Ovary (tissue), 9 donors: Measurements from ENCODE around the gene ADK. TPM values are rescaled to one million over a fixed set of nuclear protein-coding genes. Genes with fewer than 3 reads are reported as not detected.

ENCODE experiments used
- DNase-seq, 5 donors: peaks; one replicate each; pipeline ENCODE4 v3.0.0-alpha.2; 2019 to 2020
- H3K27ac ChIP-seq, 2 donors: fragments of 200-600 bp; one replicate each; pipeline versions ENCODE4 v1.5.1 to v1.8.0; 2019 to 2022
- H3K27me3 ChIP-seq: fragments of 200-600 bp; one replicate; pipeline ENCODE4 v1.8.0; 2022
- H3K36me3 ChIP-seq: fragments of 200-600 bp; sonication (generic); one replicate; pipeline ENCODE4 v1.5.1; 2019
- H3K4me1 ChIP-seq: one replicate; pipeline ENCODE4 v1.8.1; 2013; ENCODE audit warnings: mild to moderate bottlenecking, moderate library complexity; ENCODE audit not compliant: insufficient read depth
- H3K4me3 ChIP-seq: fragments of 200-600 bp; sonication (generic); one replicate; pipeline ENCODE4 v1.5.1; 2017
- H3K9me3 ChIP-seq, 2 donors: fragments of 200-600 bp in 1 of 2; sonication (generic) in 1 of 2; one replicate each; pipeline versions ENCODE4 v1.5.1 to v1.8.1; 2013 to 2019; ENCODE audit warnings: mild to moderate bottlenecking in 1 of 2, moderate library complexity in 1 of 2
- CTCF ChIP-seq, 3 donors: fragments of 450-650 bp in 2 of 3; fragments of 200-600 bp in 1 of 3; IDR thresholded peaks; one replicate each; pipeline versions ENCODE4 v1.5.1 to v1.8.0; 2016 to 2022; ENCODE audit warnings: antibody characterized with exemption in 3 of 3, mild to moderate bottlenecking in 1 of 3
- EP300 ChIP-seq: sonication (generic); formaldehyde crosslinking; IDR thresholded peaks from one replicate; pipeline ENCODE4 v1.6.1; 2017; ENCODE audit warnings: antibody characterized with exemption
- POLR2A ChIP-seq: fragments of 450-650 bp; IDR thresholded peaks from one replicate; pipeline ENCODE4 v1.6.1; 2017; ENCODE audit warnings: antibody characterized with exemption, mild to moderate bottlenecking, moderate library complexity
- WGBS, 3 donors: extraction: QIAGEN DNeasy Blood & Tissue Kit in 1 of 3; methylation state at CpG; one replicate each; pipeline versions ENCODE4 v1.1.5 to v1.1.7; 2013 to 2017; 5-methylcytosine and 5-hydroxymethylcytosine counted together
- intact Hi-C, 4 donors: fragments of 100-400 bp; cut with DNase I; formaldehyde crosslinking; loops; one replicate each; pipeline versions ENCODE4 v1.11.0 to v1.15.1; 2022 to 2023
- polyA plus RNA-seq, 2 donors: library from polyadenylated mRNA; stranded (reverse); fragments of 200-250 nt in 1 of 2; fragments of 350-450 nt in 1 of 2; fragmentation: Illumina TruSeq in 1 of 2; extraction: RNeasy Lipid Tissue Mini Kit (QIAGEN cat#74804) in 1 of 2; gene quantifications; one replicate each; pipeline ENCODE4 v1.2.3, GENCODE V29; 2013 to 2014
- total RNA-seq, 7 donors: library from RNA; depleted of rRNA in 2 of 7; stranded (reverse); fragments of >200 nt in 2 of 7; fragmentation: NEBNext Ultra II Directional in 3 of 7; extraction: Animal tissue kit (Norgen Biotek cat#: 25700) in 3 of 7; gene quantifications; one replicate each; pipeline versions ENCODE4 v1.1.0 to v1.2.4, GENCODE V29; 2016 to 2023
- donor health status: DM: no; HTN: no; CAD: no; lungs with moderate emphysema.
- donor health status: DM: no; HTN: no; CAD: no.
- donor health status: Bipolar disorder and iron deficiency.
- donor health status: DM: yes; HTN: yes; CAD: no.
- donor health status: DM: no; HTN: no; CAD: no.
- donor health status: DM: yes; HTN: yes; CAD: no.

The ADK gene
- total and polyA plus RNA-seq, 9 donors: 9.4 to 20.4 (median 12.2) TPM

- H3K27me3 ChIP-seq: no peaks in the 10 kb centered on the region
- 92 to 96% (median 94%) methylated on average over 2 of the region's 2 CpGs for WGBS, 3 donors
- TF ChIP-seq CTCF (IDR thresholded peaks at IDR 0.05) (peak in 1 of 3 donors; percentile 13), EP300 (no peak)
- DNase-seq: no peak
- H3K4me3 ChIP-seq: no peak overlapping the region
- intact Hi-C loops: no loop called here
- no peak overlapping the region for H3K27ac ChIP-seq
- H3K9me3 ChIP-seq: no peaks in the 10 kb centered on the region
- H3K4me1 ChIP-seq: no peaks in the 10 kb centered on the region
- no peaks in the 10 kb centered on the region for H3K36me3 ChIP-seq
Observed at GRCh38 chr10:74419958-74420375, 268.9 kb downstream of the ADK start.

DNA sequence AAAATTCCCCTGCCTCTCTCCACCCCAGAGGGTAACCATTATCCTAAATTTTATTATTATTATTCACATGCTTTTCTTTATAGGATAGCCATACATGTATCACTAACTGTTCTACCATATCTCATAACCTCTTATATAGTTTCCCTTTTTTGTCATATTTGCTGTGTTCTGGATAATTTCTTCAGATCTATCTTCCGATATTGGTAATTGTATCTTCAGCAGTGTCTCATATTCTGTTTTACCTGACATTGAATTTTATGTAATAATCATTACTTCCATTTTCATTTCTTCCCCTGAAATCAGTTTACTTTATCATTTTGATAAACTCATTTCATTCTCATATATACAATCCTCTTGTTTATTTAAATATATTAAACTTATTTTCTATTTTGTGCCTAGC, 273.5 kb downstream of the ADK start:
- H3K36me3 ChIP-seq: no peaks in the 10 kb centered on the region
- no peak overlapping the region for H3K27ac ChIP-seq
- H3K4me1 ChIP-seq: no peaks in the 10 kb centered on the region
- intact Hi-C loops: no loop called here
- 95 to 100% (median 98%) methylated on average over 1 of the region's 1 CpG for WGBS, 3 donors
- DNase-seq: no peak
- H3K4me3 ChIP-seq: no peak overlapping the region
- TF ChIP-seq EP300: no peak
- TF ChIP-seq POLR2A: no peak
- TF ChIP-seq CTCF (IDR thresholded peaks at IDR 0.05): no peak
- no peaks in the 10 kb centered on the region for H3K9me3 ChIP-seq
- no peaks in the 10 kb centered on the region for H3K27me3 ChIP-seq

DNA sequence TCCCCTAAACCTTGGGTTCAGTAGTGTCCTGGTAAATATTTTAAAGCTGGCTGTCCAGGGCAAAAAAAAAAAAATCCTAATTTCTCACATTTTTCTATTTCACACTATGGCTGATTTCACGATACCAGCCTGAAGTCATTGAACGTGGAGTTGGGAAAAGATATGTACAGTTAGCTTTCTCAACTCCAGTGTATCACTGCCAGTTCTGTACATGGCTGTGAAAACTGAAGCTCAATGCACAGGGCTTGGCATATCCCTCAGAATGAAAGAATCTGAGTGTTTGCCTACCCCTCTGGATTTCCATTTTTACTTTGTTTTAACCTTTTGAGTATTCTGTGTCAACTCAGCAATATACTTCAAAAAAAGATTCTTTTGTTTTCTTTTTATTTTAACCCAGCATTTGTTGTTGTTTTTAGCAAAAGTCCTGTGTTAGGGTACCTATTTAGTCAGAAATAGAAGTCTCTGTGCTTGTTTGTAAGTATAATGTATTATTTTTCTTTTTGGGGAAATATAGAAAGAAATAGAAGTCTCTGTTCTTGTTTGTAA, 274.5 kb downstream of the ADK start:
- TF ChIP-seq EP300 (no peak), POLR2A (no peak), CTCF (IDR thresholded peaks at IDR 0.05) (no peak)
- Histone ChIP-seq H3K27ac (no peak overlapping the region), H3K9me3 (no peaks in the 10 kb centered on the region), H3K27me3 (no peaks in the 10 kb centered on the region), H3K4me3 (no peak overlapping the region), H3K4me1 (no peaks in the 10 kb centered on the region), H3K36me3 (no peaks in the 10 kb centered on the region)
- DNase-seq: no peak
- intact Hi-C loops: no loop called here
- 94 to 96% (median 95%) methylated on average over 2 of the region's 2 CpGs for WGBS, 3 donors

DNA sequence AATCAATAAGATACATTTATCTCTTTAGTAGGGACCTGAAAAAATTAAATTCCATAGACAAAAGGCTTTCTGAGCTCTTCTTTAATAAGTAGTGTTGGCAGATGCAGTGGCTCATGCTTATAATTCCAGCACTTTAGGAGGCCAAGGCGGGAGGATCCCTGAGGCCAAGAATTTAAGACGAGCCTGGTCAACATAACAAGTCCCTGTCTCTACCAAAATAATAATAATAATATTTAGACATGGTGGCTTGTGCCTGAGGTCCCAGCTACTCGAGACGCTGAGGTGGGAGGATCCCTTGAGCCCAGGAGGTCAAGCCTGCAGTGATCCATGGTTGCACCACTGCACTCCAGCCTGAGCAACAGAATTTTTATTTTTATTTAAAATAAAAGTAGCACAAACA, 280.8 kb downstream of the ADK start:
- Histone ChIP-seq H3K27me3 (no peaks in the 10 kb centered on the region), H3K9me3 (no peaks in the 10 kb centered on the region), H3K4me1 (no peaks in the 10 kb centered on the region), H3K36me3 (no peaks in the 10 kb centered on the region), H3K27ac (no peak overlapping the region), H3K4me3 (no peak overlapping the region)
- intact Hi-C loops: no loop called here
- TF ChIP-seq POLR2A: no peak
- DNase-seq: no peak
- WGBS, 3 donors: 87 to 92% (median 90%) methylated on average over 4 of the region's 4 CpGs

GRCh38 chr10:74432841-74433594, 282.0 kb downstream of the ADK start:
- no peak for DNase-seq
- Histone ChIP-seq H3K9me3 (no peaks in the 10 kb centered on the region), H3K4me3 (no peak overlapping the region), H3K27ac (no peak overlapping the region), H3K27me3 (no peaks in the 10 kb centered on the region), H3K36me3 (no peaks in the 10 kb centered on the region), H3K4me1 (no peaks in the 10 kb centered on the region)
- TF ChIP-seq EP300 (no peak), POLR2A (no peak), CTCF (IDR thresholded peaks at IDR 0.05) (no peak)
- intact Hi-C loops: no loop called here
- WGBS, 3 donors: 39 to 48% (median 44%) methylated on average over 1 of the region's 1 CpG
